GM13977 (cell line): ENCODE data around the gene FLG.

ENCODE experiments used
- DNase-seq: peaks from one replicate; pipeline ENCODE4 v3.0.0; 2012; ENCODE audit warnings: low spot score
- in situ Hi-C: fragments of 300-500 bp; cut with MboI; formaldehyde crosslinking; loops from one replicate; pipeline ENCODE4 v1.12.0; 2022; ENCODE audit warnings: low sequenced_read_pairs, low pct_unique_long_range_greater_than_20kb, mixed read lengths, inconsistent platforms; ENCODE audit not compliant: unreplicated experiment
- TF ChIP-seq, protein P1 (sequence below): IDR thresholded peaks from 2 replicates; pipeline ENCODE4 v1.5.1; 2012; ENCODE audit warnings: mild to moderate bottlenecking, control low read depth; ENCODE audit not compliant: insufficient read depth; ENCODE audit errors: extremely low read depth, missing control alignments

Gene FLG

DNA sequence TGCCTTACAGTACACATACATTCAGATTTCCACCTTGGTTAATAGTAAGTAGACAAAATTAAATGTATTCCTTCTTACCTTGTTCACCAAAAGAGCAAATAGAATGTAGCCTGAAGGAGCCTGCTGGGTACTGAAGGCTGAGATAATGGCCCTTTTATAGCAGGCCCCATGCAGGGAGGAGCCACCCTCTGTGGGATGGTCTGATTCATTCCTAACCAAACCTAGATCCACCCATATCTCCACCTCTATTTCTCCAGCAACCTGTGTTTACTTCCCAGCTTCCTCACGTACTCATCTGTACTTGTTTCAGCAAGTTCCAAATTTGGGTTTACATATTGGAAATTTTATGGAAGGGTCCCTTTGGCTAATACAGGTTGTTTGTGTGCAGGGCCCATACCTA, at the start of gene FLG:
TSS of gene FLG (minus strand) at position 129 of the 400 bp plus-strand sequence. CDS start 9,783 bp downstream, outside the sequence.
- TF ChIP-seq, protein P1, sequence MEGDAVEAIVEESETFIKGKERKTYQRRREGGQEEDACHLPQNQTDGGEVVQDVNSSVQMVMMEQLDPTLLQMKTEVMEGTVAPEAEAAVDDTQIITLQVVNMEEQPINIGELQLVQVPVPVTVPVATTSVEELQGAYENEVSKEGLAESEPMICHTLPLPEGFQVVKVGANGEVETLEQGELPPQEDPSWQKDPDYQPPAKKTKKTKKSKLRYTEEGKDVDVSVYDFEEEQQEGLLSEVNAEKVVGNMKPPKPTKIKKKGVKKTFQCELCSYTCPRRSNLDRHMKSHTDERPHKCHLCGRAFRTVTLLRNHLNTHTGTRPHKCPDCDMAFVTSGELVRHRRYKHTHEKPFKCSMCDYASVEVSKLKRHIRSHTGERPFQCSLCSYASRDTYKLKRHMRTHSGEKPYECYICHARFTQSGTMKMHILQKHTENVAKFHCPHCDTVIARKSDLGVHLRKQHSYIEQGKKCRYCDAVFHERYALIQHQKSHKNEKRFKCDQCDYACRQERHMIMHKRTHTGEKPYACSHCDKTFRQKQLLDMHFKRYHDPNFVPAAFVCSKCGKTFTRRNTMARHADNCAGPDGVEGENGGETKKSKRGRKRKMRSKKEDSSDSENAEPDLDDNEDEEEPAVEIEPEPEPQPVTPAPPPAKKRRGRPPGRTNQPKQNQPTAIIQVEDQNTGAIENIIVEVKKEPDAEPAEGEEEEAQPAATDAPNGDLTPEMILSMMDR, result no peak
- in situ Hi-C loops, result no loop called here
- no peak for DNase-seq

DNA sequence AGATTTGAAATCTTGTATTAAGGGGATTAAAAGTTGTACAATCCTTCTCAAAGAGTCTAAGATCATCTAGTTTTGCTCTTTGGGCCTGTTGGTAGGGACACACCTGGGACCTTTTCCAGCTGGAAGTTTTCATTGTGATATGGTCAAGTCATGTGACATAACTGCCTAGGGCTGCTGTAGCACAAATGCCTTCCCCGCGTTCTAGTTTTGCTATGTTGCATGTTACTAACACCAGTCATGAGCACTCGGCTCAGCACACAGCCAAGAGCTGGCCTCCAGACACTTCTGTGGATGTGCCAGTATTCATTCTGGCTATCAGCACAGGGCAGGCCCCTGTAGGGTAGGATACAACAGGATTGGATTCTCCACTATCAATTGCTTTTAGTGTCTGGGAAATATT, 49.4 kb upstream of the FLG start:
- no peak for DNase-seq
- TF ChIP-seq, protein P1, result no peak
- in situ Hi-C loops, result no loop called here

DNA sequence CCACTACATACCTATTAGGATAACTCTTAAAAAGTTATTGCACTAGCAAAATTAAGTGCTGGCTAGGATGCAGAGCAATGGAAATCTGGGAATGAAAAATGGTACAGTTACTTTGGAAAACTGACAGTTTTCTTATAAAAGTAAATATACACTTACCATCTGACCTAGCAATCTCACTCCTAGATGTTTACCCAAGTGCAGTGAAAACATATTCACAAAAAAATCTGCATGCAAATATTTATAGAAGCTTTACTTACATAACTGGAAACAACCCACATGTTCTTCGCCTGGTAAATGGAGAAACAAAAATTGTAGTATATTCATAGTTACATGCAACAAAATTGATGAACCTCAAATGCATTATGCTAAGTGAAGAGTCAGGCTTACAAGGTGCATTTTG, 47.6 kb upstream of the FLG start:
- in situ Hi-C loops, result no loop called here

DNA sequence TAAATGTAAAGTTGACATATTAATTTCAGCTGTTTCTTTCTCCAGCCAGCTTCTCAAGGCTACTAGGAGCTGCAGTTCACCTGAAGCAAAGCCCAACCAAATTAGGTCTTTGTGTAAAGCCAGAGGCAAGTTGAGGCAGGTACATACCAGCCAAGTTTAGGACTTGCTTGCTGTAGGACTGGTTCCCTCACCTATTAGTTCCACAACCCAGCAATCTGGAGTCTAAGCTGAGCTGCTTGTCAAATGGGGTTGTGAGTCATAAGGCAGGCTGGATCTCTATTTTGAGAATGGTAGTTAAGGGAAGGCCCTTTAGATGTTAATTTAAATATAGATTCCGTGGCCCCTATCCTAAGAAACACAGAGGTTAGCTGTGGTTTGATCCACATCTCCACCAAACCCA, 42.4 kb upstream of the FLG start:
- in situ Hi-C loops, result no loop called here
- TF ChIP-seq, protein P1, result no peak

More for the DNA sequence above, 47.6 kb upstream of the FLG start:
- no peak for DNase-seq
- TF ChIP-seq, protein P1, result no peak

DNA sequence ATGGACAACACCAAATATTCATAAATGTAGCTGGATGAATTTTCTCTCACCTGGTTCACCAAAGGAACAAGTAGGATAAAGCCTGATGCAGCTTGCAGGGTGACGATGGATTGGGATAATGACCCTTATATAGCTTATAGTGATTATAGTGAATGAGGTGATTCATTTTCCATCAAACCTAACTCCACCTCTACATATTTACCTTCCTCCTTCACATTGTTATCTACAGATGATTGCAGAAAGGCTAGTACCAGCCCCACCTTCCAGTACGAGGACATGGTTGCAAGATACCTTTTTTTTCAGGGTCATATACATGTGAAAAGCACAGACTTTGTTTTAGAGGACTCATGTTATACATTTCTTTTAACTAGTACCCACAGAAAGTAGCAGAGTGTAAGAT, 34.9 kb upstream of the FLG start, which contains the start of gene FLG2:
TSS of gene FLG2 (minus strand) at position 101 of the 400 bp plus-strand sequence. CDS start 1,122 bp downstream, outside the sequence.
- in situ Hi-C loops, result no loop called here
- DNase-seq, result no peak
- TF ChIP-seq, protein P1, result no peak

More for the DNA sequence above, 42.4 kb upstream of the FLG start:
- DNase-seq, result no peak

DNA sequence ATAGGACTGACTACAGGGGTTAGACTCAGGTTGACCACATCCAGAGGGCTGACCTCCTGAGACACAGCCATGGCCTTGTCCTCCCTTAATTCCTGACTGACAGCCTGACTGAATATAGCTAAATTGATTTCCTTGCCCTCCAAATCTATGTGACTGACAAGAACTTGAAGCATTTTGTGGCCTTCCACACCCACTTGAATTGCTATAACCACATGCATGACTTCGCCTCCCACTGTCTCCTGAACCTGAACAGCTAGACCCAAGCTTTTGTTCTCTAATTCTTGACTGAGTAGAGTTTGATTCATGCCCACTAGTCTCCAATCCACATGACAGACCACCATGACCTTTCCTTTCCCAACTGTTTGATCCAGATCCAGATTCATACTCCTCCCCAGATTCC, 31.7 kb upstream of the FLG start:
- no peak for DNase-seq
- in situ Hi-C loops, result no loop called here
- TF ChIP-seq, protein P1, result no peak

DNA sequence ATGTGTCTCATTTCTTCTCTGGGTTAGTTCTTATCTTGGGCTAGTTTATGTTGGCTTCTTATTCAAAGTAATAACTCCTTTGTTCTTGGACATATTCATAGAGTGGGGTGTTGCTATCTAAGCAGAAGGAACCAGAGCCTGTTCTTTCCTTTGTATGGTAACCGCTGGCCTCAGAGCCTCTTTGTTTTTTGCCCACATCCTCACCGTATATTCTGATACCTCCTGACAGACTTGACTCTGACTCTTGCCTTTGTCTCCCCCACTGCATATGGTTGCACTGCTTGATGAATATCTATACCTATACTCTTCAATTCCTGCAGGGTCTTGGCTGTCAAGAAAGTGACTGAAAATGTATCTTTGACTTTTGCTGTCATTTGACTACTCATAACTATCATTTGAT, 24.6 kb upstream of the FLG start:
- DNase-seq, result no peak
- TF ChIP-seq, protein P1, result no peak
- in situ Hi-C loops, result no loop called here
